ENCODE results near the gene APOL4.
"Not testable (repeated sequence)": the region's sequence is repeated elsewhere in the genome, so short reads cannot be mapped to it uniquely, and the experiment has no call there.

Gene APOL4

DNA sequence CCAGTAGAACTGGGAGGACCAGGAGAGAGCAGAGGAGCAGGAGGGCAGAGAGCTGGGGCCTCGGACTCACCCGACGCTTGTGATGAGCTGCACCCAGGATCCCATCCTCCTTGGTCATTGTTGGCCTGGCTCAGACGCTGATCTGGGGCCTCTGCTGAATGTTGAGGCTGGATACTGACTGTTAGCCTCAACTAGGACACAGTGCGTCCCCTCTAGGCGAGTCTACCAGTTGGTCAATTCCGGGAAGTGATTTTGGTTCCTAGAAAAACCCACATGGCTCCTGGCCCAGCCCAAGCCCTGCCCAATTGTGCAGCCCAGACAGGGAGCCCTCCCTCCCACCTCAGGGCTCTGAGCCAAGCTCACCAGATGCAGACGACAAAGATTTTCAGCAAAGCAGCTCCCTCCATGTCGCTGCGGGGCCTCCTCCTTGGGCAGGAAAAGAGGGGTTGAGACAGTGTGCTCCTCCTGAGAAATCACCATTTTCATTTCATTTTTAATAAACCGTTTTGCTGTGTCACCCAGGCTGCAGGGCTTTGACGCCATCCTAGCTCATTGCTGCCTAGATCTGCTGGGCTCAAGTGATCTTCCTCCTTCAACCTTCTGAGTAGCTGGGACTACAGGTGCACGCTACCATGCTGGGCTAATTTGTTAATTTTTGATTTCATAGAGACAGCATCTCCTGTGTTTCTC lies at the start of gene APOL4:
APOL4 (minus strand) TSS at position 180 of the 690 bp plus-strand sequence; CDS start at position 105, 75 bp downstream.
- DNase-seq (ENCODE audit: low read depth in 3 of 3): no peak

DNA sequence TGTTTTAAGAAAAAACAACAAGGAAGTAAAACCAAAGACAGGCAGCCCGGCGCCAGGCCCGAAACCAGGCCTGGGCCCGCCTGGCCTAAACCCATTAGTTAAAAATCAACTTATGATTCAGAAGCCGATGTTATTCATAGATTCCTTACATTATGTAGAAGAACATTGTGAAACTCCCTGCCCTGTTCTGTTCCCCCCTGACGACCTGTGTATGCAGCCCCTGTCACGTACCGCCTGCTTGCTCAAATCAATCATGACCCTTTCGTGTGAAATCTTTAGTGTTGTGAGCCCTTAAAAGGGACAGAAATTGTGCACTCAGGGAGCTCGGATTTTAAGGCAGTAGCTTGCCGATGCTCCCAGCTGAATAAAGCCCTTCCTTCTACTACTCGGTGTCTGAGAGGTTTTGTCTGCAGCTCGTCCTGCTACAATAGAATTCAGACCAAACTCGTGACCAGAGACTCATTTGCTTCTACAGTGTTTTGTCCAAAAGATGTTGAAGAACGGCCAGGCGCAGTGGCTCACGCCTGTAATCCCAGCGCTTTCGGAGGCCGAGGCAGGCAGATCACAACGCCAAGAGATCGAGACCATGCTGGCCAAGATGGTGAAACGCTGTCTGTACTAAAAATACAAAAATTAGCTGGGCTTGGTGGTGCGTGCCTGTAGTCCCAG lies 48.8 kb upstream of the APOL4 start:
- not testable (repeated sequence) for DNase-seq (ENCODE audit: low read depth in 3 of 3)

- DNase-seq (ENCODE audit: low read depth in 3 of 3): no peak
Observed at GRCh38 chr22:36249160-36249559, 47.6 kb upstream of the APOL4 start.

- no peak for DNase-seq (ENCODE audit: low read depth in 3 of 3)
Observed at GRCh38 chr22:36247955-36248354, 46.3 kb upstream of the APOL4 start.

GRCh38 chr22:36246718-36247117 lies 45.1 kb upstream of the APOL4 start:
- no peak for DNase-seq (ENCODE audit: low read depth in 3 of 3)

GRCh38 chr22:36245805-36246356 lies 44.3 kb upstream of the APOL4 start:
- DNase-seq (ENCODE audit: low read depth in 3 of 3): no peak

DNA sequence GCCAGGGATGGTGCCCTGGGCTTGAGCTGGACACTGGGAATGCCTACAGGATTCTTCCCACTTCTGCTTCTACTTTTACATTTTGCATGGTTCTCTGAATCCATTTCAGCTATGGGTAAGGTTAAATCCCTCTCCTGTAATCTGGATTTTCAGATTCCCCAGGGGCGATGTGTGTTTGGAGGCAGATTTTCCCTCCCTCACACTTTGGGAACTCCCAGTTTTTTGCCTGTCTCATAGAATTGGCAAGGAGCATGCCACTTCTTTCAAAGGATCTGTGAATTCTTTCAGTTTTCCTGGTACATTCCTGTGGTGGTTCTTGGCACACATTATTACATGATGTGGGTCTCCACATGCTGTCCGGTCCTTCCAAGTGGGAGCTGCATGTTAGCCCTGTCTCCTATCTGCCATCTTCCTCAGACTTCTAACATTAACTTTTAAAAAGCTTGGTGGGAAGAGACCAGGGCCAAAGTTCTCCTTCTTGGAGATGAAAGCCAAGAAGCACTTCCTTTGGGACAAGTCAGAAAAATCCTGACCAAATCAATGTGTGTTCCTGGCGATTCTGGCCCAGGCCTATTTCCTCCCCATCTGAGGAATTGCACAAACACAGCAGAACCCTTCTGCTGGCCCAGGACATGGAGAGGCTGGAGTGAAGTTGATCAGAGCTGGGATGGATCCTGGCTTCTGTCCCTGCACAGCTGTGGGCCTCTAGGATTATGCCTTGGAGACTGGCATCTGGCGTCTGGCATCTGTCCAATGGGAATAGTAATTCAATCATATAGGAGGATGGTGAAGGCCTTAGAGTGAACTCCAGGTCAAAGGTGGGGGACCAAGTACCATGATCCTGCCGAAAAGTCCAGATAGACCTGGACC lies 43.1 kb upstream of the APOL4 start:
- DNase-seq (ENCODE audit: low read depth in 3 of 3): no peak

- no peak for DNase-seq (ENCODE audit: low read depth in 3 of 3)
Observed at GRCh38 chr22:36243986-36244385, 42.4 kb upstream of the APOL4 start.

- DNase-seq (ENCODE audit: low read depth in 3 of 3): peak; percentile 64 to 86 (median 71)
Observed at GRCh38 chr22:36239401-36240171, 38.0 kb upstream of the APOL4 start, which contains the start of gene APOL2. Gene APOL2, minus strand, starts transcription at chr22:36239527. Its CDS starts 6,365 bp downstream, at chr22:36233162.

GRCh38 chr22:36239150-36239400 lies 37.5 kb upstream of the APOL4 start:
- no peak for DNase-seq (ENCODE audit: low read depth in 3 of 3)

DNA sequence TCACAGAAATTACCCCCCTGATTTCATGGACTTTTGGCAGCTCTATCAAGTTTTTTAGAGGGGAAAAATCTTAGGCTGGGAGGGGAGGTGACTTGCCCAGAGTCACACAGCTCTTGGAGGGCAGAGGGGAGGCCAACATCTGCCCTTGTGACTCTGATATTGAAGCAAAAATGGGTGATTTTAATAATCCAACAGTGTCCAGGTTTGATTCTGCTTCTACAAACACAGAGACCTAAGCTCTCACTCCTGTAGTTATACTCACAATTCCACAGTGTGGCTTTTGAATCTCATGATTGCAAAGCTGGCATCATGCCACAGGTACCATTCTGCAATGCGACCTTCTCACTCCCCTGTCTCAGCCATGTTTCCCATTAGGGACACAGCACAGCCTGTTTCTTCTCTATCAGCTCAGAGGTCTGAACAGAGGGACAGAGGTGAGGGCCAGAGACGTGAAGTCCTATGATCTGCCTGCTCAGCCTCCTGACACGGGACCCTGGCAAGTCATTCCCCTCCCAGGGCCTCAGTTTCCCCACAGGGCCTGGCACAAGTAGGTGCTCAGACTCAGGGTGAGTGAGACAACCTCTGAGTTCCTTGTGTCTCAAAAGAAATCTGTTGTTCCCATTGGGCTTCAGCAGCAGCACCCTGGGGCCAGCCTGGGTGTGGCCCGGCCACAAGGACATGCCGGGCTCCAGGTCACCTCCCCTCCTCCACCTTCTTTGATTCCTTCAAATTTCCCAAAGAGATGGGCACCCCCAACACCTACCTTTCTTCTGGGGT lies 37.0 kb upstream of the APOL4 start:
- DNase-seq (ENCODE audit: low read depth in 3 of 3): no peak

DNA sequence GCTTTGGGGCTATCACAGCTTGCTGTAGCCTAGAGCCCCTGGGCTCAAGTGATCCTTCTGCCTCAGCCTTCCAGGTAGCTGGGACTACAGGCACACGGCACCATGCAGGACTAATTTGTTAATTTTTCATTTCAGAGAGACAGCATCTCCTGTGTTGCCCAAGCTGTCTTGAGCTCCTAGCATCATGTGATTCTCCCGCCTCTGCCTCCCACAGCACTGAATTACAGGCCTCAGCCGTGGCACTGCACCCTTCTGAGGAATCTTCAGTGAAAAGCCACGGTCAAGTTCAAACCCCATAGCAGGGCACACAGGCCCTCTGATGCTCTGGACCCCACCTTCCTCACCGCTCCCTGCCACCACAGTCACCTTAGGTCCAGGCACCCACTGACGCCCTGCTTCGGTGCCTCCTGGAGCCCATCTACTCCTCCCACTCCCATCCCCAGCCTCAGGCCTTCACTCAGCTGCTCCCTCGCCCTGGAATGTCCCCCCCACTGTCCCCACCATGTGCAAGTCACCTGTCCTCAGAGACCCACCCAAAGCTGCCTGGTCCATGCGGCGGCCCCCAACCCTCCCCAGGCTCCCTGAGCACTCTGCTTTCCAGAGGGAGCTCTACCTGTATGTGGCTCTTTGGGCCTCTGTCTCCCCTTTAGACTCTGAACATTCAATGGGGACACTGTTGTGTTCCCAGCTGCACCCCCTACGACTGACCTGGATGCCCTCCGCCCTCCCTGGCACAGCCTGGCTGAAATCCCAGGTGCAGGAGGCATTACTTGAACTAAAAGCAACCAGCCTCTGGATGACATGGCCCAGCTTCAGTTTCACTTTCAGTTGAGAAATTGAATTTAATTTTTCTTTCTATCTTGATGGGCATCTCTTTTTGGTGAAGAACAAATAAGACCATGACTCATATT lies 36.1 kb upstream of the APOL4 start:
- no peak for DNase-seq (ENCODE audit: low read depth in 3 of 3)

DNA sequence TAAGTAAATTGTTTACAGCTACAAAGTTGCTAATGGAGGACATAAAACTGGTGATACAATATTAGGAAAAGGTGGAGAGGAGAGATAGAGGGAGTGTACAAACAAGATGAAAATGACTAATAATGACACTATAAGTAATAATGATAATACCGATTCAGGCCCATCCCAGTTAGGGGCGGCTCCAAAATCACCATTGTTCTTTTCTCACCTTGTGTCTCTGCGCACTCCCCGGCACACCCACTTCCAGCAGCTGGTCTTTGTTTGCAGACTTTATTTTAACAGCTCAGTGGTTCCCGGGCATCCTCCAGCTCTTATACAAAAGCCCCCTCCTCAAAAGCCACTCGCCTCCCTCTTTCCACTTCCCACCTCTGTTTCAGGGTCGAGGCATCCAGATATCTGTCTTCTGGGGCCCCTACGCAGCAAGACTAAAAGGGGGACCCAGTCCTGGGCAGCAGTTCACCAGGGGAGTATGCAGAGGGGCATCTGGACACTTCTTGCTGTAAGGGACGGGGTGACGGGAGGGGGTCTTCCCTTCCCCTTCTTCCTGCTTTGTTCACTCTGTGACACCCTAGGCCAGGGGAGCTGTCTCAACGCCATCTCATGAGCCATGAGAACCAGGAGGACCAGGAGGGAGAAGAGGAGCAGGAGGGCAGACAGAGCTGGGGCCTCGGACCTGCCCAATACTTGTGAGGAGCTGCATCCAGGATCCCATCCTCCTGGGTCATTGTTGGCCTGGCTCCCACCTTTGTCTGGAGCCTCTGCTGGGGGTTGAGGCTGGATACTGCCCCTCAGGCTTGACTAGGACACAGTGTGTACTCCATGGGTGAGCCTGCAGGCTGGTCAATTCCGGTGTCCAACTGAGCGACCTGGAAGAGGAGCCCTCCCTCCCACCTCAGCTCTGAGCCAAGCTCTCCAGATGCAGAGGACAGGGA lies 35.0 kb upstream of the APOL4 start:
- DNase-seq (ENCODE audit: low read depth in 3 of 3): no peak

GRCh38 chr22:36235585-36235984 lies 34.0 kb upstream of the APOL4 start:
- DNase-seq (ENCODE audit: low read depth in 3 of 3): no peak

DNA sequence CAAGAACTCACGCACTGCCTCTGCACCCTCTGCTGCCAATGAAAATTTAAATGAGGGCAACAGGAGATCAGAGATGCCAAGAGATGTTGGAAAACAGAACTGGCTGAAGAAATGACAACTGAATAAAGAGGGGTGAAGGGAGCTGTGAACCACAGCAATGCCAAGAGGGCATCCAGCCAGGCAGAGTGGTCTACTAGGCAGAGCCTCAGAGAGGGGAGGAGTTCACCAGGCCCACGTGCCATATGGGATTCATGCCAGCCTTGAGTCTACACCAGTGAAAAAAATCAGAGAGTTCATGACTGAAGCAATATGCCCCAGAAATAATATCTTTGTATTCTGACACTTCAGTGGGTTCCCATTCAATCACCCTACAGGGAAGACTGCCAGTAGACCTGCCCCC lies 33.3 kb upstream of the APOL4 start:
- DNase-seq (ENCODE audit: low read depth in 3 of 3): no peak

DNA sequence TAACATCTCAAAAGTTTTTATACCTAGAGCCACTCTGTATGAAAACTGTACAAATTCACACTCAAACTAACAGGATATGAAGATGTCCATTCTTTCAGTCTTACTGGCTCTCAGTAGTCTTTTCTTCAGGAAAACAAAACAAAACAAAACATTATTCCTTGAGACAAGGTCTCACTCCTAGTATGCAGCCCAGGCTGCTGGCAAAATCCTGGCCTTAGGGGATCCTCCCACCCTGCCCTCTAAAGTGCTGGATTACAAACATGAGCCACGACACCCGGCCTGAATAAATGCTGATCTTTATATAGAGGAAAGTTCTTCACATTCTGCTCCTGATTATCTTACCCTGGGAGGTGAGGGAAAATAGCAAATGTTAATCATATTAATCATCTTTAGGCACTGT lies 32.6 kb upstream of the APOL4 start:
- no peak for DNase-seq (ENCODE audit: low read depth in 3 of 3)

GRCh38 chr22:36233796-36234195 lies 32.2 kb upstream of the APOL4 start:
- no peak for DNase-seq (ENCODE audit: low read depth in 3 of 3)

DNA sequence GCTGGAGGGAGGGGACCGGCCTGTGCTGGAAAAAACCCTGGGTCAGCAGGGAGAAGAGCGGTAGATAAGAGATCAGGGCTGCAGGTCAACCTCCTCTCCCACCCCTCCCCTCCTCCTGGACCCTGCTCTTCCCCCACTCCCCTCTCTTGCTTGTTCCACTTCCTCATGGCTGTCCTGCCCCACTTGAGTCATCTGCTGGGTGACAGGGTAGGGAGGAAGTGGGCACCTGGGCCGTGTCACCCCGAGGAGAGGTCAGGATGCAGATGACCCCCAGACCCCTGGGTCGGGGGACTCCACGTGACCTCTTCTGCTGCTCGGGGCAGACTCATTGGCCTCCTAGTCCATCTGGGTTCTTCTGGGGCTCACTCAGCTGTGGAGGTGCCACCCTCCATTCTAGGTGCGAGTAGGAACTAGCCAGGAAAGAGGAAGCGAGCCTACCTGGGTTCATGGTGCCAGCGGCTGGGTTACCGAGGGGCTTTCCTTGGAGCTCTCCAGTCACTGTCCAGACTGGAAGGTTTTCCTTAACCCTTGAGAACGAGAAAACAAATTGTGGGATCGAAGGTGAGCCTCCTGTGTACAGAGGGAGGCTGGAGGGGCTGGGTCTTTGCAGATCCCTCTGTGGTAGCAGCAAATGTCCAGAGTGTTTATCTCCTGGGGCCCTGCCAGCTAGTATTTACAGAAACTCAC lies 31.2 kb upstream of the APOL4 start:
- no peak for DNase-seq (ENCODE audit: low read depth in 3 of 3)

All from stimulated activated CD4-positive, alpha-beta T cell treated with anti-CD3 and anti-CD28 coated beads, TNF-alpha, amount 100 ng/mL, for 24 hours (primary cell).